Urothelium cell line (cell line): ENCODE data around the gene TNFSF10.
A peak's percentile ranks its signal among the peaks of the same experiment; 100 is the strongest.
"Not testable (repeated sequence)": the region's sequence is repeated elsewhere in the genome, so short reads cannot be mapped to it uniquely, and the experiment has no call there.

Experiments used
- DNase-seq: peaks from one replicate; pipeline ENCODE4 v3.0.0; 2011; ENCODE audit warnings: low spot score, mixed read lengths
- FAIRE-seq: peaks from 2 replicates; lab custom pipeline; 2011; peaks lifted over from hg19 to GRCh38; lab: Jason Lieb, UNC

The TNFSF10 gene

DNA sequence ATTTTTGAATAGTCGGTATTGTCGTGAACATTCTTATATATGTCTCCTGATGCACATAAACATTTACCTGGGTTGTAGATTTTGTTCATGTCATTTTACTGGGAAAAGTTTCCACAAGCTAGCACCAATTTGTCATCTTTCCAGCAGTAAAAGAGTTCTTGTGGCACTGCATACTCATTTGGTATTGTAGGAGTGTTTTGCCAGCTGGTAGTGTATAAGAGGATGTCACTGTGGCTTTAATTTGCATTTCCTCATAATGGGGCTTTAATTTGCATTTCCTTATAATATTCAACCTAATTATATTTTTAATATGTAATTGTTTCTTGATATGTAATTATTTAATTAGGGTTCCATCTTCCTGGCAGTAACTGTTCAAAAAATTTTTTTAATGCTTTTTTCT lies 21.2 kb upstream of the TNFSF10 start:
- no peak for DNase-seq
- FAIRE-seq, result no peak

DNA sequence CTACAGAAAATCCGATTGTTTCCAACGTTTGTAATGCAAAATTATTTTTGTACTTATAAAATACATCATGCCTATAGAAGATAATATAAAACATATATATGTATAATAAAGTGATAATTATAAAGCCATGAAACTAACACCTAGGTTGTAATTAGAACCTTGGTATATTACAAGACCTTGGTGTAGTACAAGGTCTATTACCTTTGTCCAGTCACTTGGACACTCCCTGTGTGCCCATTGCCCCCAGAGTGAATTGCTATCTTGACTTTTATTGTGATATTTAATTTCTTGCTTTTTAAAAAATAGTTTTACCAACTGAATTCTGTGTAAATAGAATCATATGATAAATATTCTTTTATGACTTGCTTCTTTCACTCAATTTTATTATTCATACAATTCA lies 20.7 kb upstream of the TNFSF10 start:
- DNase-seq (no peak), FAIRE-seq (no peak)

DNA sequence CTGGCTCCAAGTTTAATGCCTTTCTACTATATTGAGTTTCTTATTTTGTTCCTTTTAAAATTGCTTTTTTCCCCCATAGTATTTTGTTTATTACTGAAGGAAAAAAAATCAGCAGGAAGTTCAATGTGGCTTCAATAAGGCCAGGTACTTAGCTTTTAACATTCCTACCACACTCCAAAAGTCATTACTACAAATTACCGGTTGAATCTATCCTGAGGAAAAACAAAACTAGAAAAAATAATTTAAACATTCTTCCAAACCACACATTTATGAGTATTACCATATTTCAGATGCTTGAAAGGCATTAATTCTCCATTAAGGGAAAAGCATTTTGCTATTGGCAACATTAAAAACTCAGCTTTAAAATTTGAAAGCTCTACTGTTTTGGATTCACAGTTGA lies 20.2 kb upstream of the TNFSF10 start:
- DNase-seq, result no peak
- FAIRE-seq, result no peak

DNA sequence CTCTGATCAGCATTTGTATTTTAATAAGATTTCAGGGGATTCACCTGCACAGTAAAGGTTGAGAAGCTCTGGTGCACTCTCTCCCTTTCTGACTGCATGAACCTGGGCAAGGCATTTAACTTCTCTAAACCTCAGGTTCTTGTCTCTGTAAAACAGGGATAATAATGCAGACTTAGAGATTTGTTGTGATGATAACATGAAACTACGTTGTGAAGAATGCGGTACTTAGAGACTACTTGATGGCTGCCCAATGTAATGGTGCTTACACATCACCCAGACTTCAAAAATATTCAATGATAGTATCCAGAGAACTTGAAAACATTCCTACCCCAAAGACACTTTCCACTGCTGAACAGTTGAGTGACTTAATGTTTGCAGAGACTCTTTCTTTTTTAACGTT lies 19.8 kb upstream of the TNFSF10 start:
- FAIRE-seq, result no peak
- DNase-seq, result no peak

DNA sequence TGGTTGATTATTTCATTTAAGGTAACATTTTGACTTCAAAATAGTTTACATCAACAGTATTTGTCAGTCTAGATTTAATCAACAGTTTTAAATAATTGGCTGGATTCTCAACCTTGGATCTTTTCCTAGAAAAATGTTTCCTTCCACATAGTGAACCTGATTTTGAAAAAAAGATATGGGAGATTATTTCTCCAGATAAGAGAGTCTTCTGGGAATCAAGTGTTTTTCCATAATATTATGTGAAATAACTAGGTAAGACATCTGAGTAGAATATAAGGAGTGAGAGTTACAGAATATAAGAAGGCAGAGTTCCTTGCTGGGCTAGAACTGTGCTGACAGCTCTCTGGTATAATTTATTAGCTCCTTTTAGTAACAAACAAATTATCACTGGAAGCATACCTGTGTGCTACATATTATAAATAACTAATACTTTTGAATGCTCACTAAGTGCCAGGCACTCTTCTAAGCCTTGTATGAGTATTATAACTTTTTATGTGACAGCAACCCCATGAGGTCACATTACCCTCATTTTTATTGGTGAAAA lies 18.8 kb upstream of the TNFSF10 start:
- DNase-seq, result no peak
- no peak for FAIRE-seq

DNA sequence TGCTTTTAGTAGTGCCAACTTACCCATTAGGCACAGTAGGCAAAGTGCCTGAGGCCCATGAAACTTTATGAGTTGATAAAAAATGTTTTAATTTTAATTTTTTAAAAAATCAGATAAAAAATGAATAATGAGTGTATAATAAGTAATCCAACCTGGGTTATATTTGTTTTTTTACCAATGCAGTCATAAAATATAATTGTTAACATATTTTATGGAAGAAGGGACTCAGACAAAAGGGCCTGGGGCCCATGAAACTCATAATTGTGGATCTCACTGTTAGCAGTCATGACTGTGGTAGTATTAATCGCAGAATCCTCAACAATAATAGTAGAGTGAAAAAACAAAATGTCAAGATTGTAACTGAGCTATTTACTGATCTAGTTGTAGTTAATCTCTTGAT lies 16.8 kb upstream of the TNFSF10 start:
- no peak for DNase-seq
- FAIRE-seq, result no peak

DNA sequence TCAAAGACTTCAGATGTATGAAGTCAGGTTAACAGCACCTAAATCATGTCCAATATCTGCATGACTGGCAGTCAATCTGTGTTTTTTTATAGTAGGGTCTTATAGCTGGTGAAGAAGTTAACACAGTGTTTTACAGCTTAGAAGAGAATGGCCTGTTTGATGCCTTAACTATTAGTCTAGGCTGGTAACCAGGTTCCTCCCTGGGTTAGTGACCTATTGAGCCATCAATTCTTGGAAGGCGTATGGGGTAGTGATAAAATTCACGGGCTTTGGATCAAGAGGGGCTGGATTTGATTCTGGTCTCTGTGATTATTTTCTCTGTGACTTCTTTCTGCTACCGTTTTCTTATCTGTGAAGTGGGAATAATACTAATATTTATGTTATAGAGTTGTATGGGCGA lies 16.0 kb upstream of the TNFSF10 start:
- DNase-seq (no peak), FAIRE-seq (no peak)

DNA sequence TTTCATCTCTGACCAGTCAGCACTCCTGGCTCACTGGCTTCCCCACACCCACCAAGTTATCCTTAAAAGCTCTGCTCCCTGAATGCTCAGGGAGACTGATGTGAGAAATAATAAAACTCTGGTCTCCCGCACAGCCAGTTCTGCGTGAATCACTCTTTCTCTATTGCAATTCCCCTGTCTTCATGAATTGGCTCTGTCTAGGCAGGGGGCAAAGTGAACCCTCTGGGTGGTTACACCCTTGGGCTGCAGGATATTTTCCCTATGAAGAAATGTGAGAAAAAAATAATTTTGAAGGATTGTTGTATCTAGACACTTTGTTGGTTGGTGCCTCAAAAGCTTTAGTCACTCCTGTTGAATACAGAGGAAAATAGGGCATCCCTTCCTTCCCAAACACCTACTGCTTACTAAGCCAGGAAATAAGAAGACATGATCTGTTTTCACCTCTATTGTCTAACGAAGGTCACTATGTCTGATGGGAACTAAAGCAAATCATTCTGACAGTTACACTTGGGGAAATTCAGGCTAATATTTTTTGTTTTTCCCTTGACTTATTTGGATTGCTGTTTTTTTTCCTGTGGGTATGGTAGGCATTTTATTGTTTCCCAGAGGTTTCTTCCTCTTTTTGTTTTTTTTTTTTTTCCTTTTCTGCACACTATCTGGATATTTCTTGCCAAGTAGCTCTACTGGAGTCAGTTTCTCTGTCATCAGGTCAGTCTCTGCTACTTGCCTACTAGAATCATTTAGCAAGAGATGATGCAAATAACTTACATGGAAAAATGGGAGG lies 15.3 kb upstream of the TNFSF10 start:
- FAIRE-seq (no peak), DNase-seq (no peak)

DNA sequence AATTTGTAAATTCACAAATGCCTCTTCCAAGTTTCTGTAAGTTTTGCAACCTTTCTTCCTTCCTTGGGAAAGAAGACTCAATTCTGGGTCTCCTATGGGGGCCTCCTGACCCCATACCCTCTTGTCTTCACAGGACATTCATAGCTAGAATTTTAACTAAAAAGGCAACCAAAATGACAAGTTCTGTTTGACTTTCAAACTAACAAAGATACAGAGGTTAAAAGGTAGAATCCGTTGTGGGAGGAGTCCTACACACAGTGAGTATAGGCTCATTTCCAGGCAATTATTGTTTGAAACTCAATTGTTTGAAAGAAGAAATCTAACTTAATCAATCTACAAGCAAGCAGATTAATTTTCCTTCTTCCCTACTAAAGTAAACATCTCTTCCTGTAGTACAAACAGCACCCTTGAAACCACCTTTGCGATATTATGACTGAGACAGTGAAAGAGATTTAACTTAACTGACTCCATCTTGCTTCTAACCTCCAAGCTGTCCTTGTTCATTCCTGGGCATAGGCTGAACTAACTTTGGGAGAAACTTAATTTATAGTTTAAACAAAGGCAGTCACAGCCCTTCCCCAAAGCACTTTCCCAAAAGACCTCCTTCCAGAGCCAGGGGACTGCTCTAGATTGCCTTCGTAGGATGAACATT lies 14.4 kb upstream of the TNFSF10 start:
- no peak for DNase-seq
- no peak for FAIRE-seq

DNA sequence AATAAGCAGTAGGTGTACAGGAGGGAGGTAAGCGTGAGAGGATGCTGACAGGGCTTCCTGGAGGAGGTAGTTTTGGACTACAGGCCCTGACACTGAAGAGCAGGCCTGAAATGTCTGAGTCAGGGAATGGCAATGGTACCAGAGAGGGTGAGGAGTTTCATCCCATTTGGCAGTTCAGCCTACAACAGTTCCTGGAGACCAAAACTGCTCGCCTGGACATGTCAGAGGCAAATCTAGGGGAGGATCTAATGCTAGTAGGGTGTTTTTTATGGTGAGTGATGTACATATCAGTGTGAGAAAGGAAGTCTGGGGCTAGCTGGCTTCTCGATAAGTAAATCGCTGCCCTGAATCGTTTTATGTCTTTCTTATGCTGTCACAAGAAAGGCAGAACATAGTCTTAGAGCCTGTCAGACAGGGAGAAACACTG lies 13.8 kb upstream of the TNFSF10 start:
- no peak for FAIRE-seq

DNA sequence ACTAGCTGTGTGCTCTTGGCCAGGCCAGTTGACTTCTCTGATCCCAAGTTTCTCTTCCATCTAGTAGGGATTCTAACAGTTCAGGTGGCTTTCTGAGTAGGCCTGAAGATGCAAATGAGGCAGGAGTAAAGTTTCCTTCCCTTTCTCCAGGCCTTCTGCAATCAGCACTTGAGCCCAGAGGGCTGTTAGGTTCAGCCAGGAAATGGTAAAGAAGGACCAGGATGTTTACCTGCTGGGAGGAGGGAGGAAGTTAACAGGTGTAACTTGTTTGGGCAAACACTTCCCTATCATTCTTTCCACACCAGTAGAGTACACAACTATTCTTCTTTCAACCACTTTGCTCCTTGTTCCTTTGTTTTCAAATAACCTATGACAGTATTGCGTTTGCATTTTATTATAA lies 13.3 kb upstream of the TNFSF10 start:
- DNase-seq (no peak), FAIRE-seq (no peak)

More for the DNA sequence above, 13.8 kb upstream of the TNFSF10 start:
- DNase-seq, result no peak

DNA sequence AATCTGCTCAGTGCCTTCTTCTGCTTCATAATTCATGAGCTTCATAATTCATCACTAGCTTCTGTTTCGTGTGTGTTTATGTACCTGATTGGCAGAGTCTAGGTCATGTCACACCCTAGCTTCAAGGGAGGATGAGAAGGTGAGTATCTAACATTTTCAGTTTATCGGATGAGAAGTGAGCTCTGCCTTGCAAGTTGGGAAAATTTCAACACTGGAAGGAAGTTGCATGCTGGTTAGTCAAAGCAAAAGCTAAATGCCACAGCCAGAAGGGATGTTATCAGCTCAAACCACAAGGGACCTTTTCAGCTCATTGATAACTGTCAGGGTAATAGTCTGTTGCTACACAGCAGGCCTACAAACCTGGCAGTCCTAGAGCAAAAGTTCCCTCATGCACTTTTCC lies 7.3 kb upstream of the TNFSF10 start:
- FAIRE-seq (no peak), DNase-seq (no peak)

DNA sequence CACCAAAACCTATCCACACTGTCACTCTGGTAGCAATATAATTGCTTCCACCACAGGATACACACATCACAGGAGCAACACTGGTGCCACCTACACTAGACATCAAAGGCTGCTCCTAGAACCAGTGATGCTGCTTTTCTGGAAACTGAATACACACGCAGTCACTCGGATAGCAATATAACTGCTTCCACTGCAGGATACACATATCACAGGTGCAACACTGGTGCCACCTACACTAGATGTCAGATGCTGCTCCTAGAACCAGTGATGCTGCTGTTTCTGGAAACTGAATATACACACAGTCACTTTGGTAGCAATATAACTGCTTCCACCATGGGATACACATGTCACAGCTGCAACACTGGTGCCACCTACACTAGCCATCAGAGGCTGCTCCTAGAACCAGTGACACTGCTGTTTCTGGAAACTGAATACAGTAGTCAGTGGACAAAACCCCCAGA lies 6.9 kb upstream of the TNFSF10 start:
- FAIRE-seq, result no peak
- DNase-seq, result no peak

DNA sequence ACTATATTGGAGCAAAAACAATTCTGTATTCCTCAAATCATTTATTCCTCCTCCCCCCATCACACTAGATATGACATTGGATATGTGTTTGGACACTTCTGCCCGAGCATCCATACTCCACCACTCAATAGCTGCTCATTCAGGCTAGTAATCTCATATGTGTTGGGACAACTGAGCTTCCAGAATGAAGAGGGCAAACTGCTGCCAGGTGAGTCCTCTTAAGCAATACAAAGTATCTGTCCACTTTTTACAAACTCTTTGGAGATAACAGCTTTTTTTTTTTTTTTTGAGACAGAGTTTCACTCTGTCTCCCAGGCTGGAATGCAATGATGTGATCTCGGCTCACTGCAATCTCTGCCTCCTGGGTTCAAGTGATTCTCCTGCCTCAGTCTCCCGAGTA lies 5.4 kb upstream of the TNFSF10 start:
- FAIRE-seq (no peak), DNase-seq (no peak)

DNA sequence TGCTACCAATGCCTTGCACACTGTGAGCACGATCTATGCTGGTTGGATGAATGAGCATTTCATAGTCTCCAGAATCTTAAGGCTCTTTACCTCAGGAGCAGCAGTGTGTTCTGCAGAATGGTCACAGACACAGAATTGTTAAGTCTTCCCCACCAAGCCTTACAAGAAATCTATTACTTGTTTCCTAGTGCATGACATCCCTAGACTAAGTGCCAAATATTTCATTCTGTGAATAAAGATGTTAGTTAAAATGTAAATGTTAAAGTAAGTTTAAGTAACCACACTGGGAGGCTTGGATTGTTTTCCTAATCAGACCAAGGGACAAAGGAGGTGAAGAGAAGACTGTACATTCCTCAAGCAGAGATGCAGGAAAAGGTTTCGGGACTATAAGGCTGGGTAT lies 4.1 kb upstream of the TNFSF10 start:
- no peak for FAIRE-seq

DNA sequence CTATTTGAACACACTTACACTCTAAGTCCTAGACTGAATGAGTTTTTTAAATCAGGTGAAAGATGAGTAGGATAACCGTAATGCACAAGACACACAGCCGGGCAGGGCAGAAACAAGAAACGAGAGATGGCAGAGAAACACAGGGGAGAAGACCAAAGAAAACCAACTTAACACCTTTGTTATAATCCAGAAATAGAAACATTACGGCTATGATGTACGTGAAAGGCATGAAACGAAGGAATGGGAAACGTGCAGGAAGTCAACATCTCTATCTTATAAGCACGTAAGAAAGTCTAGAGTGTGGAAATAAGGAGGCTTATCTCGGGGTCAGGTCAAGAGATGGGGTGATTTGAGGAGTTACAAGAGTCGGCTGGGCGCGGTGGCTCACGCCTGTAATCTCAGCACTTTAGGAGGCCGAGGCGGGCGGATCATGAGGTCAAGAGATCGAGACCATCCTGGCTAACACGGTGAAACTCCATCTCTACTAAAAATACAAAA lies 1.9 kb upstream of the TNFSF10 start:
- no peak for FAIRE-seq

More for the DNA sequence above, 4.1 kb upstream of the TNFSF10 start:
- no peak for DNase-seq

DNA sequence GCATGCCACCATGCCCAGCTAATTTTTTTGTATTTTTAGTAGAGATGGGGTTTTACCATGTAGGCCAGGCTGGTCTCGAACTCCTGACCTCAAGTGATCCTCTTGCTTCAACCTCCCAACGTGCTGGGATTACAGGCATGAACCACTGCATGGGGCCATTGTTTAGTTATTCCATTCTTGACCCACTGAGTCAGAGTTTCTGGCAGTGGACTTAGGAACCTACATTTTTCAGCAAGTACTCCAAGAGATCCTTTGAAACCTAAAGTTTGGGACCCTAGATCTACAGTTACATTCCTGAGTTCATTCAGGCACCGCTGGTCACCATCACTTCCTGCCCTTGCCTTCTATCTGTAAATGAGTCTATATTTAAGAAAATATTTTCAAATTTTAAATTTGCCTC lies 1.4 kb upstream of the TNFSF10 start:
- no peak for DNase-seq
- FAIRE-seq, result no peak

More for the DNA sequence above, 1.9 kb upstream of the TNFSF10 start:
- DNase-seq, result no peak

DNA sequence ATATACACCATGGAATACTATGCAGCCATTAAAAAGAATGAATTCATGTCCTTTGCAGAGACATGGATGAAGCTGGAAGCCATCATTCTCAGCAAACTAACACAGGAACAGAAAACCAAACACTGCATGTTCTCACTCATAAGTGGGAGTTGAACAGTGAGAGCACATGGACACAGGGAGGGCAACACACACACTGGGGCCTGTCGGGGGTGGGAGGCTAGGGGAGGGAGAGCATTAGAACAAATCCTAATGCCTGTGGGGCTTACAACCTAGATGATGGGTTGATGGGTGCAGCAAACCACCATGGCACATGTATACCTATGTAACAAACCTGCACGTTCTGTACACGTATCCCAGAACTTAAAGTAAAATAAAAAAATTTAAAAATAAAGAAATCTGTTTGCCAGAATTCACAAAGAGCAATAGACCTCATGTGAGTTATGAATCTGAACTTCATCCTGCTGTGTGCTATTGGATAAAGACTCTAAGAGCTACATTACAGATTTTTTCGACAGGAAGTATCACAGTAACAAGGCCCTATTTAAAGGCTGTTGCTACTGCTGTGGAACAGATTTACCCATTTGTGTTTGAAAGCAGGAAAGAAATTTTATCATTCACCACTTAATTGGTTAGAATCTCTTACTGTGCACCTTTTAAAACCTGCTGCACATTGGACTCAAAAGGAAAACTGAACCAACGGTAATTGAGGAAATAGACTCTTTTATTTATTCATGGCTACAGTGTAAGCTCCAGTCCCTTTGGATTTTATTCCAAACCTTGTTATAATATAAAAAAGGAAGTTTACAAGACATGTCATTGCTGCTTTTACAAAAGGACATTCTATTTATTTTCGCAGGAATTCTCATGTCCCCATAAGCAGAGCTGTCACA lies 1.1 kb downstream of the TNFSF10 start:
- not testable (repeated sequence) for DNase-seq, FAIRE-seq

DNA sequence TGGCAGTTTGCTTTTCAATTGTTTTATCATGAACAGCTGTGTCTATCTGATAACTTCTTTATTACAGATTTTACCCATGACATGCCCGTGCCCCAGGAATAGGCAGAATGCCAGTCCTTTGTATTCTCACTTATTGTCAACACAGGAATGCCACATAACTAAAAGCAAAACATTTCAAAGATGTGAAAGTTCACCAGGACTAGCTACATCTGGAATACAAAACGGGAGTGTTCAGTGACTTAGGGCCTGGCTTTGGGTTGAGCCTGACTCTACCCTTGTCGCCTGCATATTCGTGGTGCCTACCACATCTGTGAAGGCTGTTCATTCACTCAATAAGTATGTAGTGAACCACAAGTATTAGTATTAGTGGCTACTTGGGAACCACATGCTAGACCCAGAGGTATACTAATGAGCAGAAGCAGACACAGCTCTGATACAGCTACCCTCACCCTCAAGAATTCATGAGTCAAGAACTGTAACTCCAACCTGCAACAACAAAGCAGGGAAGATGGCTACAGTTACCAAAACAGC lies 2.9 kb downstream of the TNFSF10 start:
- DNase-seq (peak; percentile 13), FAIRE-seq (no peak)

DNA sequence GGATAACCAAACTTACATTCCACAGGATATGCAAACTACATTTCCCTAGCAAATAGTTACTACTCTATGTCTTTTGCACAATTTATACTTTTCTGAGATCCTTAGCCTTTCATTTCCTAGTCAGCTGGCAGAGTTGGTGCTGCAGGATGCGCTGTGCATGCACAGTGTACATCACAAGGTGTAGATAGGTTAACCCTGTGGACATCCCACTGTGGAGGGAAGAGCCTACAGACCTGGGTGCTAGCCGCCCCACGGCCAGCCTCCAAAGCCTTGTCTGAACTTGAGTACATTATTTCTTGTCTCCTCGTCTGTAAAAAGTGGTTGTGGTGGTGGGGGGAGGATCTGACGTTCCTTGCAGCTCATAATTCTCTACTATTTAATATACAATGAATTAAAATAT lies 3.5 kb downstream of the TNFSF10 start:
- no peak for DNase-seq
- no peak for FAIRE-seq
